A549 treated with ZK216348 at 1 μM for 4 hours (cell line): ENCODE data around the gene MRTFB. TPM values are rescaled to one million over a fixed set of nuclear protein-coding genes. Genes with fewer than 3 reads are reported as not detected.

Source experiments
- total RNA-seq: library from RNA; stranded (reverse); fragments of 200-300 nt; extraction: Qiagen RNA extraction; gene quantifications from 5 replicates; pipeline ENCODE4 v1.2.3, GENCODE V29; 2022; ENCODE audit warnings: low read depth

Gene MRTFB
- 7.9 to 16.6 TPM (median 11.9 TPM) in 5 replicates for total RNA-seq

GRCh38 chr16:14070877-14071575, at the start of gene MRTFB:
Gene MRTFB (plus strand): TSS chr16:14071319. CDS start chr16:14140607, 69,288 bp downstream.

Other genes starting within 250 kb of the MRTFB start
- gene ERCC4, start 151.2 kb upstream of the MRTFB start, total RNA-seq = 2.9 to 9.6 TPM (median 7.2 TPM) in 5 replicates